Erythroblast (primary cell): ENCODE measurements around the gene ITPRIPL1.

Experiments
- GATA1 ChIP-seq: IDR thresholded peaks from 2 replicates; pipeline ENCODE4 v1.6.1; 2011; ENCODE audit warnings: low read depth, mild to moderate bottlenecking, control low read depth, low read length, moderate library complexity
- POLR2A ChIP-seq: IDR thresholded peaks from 2 replicates; pipeline ENCODE4 v1.6.1; 2011; ENCODE audit warnings: mild to moderate bottlenecking, low read length

- TF ChIP-seq POLR2A (no peak), GATA1 (no peak)
These were observed 1.3 kb upstream of the ITPRIPL1 start for GRCh38 chr2:96323849-96324248.
